HepG2 (cell line): ENCODE data around the gene MRPL48. TPM values are rescaled to one million over a fixed set of nuclear protein-coding genes. Genes with fewer than 3 reads are reported as not detected.

Experiments
- ASH2L ChIP-seq: fragments of 300-600, 200-600 bp; sonication (generic); IDR thresholded peaks from 2 replicates; pipeline ENCODE4 v1.7.0; 2017; ENCODE audit warnings: low read depth, mild to moderate bottlenecking, moderate library complexity, mixed read lengths, low read length; ENCODE audit not compliant: insufficient read length
- CHD2 ChIP-seq: IDR thresholded peaks from 2 replicates; pipeline ENCODE4 v1.6.1; 2011; ENCODE audit warnings: low read depth, low read length, improper control_type of control experiment
- HMG20B ChIP-seq: conservative IDR thresholded peaks from 2 replicates; pipeline ENCODE4 v1.6.1; 2016; ENCODE audit warnings: missing genetic modification reagents, missing compliant biosample characterization
- HOXA3 ChIP-seq: sonication (generic); formaldehyde crosslinking; IDR thresholded peaks from 2 replicates; pipeline ENCODE4 v1.5.0; 2020; ENCODE audit warnings: missing genetic modification reagents
- KDM2A ChIP-seq: sonication (generic); formaldehyde crosslinking; IDR thresholded peaks from 2 replicates; pipeline ENCODE4 v1.4.0; 2020; ENCODE audit warnings: low read depth, missing genetic modification reagents, borderline replicate concordance
- KDM5A ChIP-seq: fragments of 200-600 bp; sonication (generic); IDR thresholded peaks from 2 replicates; pipeline ENCODE4 v1.7.0; 2018; ENCODE audit warnings: antibody characterized with exemption, mild to moderate bottlenecking, low read length, borderline replicate concordance
- MXD1 ChIP-seq: sonication (generic); formaldehyde crosslinking; IDR thresholded peaks from 2 replicates; pipeline ENCODE4 v1.4.0; 2020; ENCODE audit warnings: mild to moderate bottlenecking, missing genetic modification reagents
- PAX8 ChIP-seq: sonication (generic); formaldehyde crosslinking; IDR thresholded peaks from 2 replicates; pipeline ENCODE4 v1.8.0; 2022; ENCODE audit warnings: mild to moderate bottlenecking, missing genetic modification reagents, borderline replicate concordance
- PCBP1 ChIP-seq: fragments of 200-400 bp; formaldehyde crosslinking; IDR thresholded peaks from 2 replicates; pipeline ENCODE4 v1.6.1; 2017; ENCODE audit warnings: mild to moderate bottlenecking, low read depth, low read length, borderline replicate concordance
- RFX3 ChIP-seq: IDR thresholded peaks from 2 replicates; pipeline ENCODE4 v1.6.1; 2016; ENCODE audit warnings: missing biosample characterization, missing genetic modification reagents
- RFXAP ChIP-seq: sonication (generic); formaldehyde crosslinking; IDR thresholded peaks from 2 replicates; pipeline ENCODE4 v1.4.0; 2020; ENCODE audit warnings: missing genetic modification reagents, borderline replicate concordance
- RNF2 ChIP-seq: fragments of 450-650 bp; conservative IDR thresholded peaks from 2 replicates; pipeline ENCODE4 v1.6.1; 2016; ENCODE audit warnings: low read depth
- SMAD1 ChIP-seq: sonication (generic); formaldehyde crosslinking; IDR thresholded peaks from 2 replicates; pipeline ENCODE4 v1.4.0; 2020; ENCODE audit warnings: missing genetic modification reagents, low read depth, mild to moderate bottlenecking, borderline replicate concordance
- TCF7 ChIP-seq: sonication (generic); IDR thresholded peaks from 2 replicates; pipeline ENCODE4 v1.6.1; 2016; ENCODE audit warnings: antibody characterized with exemption, low read depth
- ZBTB40 ChIP-seq, 2 experiments: fragments of 450-650 bp in 1 of 2; sonication (generic) in 1 of 2; formaldehyde crosslinking in 1 of 2; IDR thresholded peaks; 2 replicates each; pipeline versions ENCODE4 v1.6.1 to v1.8.0; 2016 to 2022; ENCODE audit warnings: antibody characterized with exemption in 1 of 2, mild to moderate bottlenecking in 1 of 2, missing genetic modification reagents in 1 of 2
- ZFP1 ChIP-seq: IDR thresholded peaks from 2 replicates; pipeline ENCODE4 v1.6.1; 2016
- ZNF441 ChIP-seq: sonication (generic); formaldehyde crosslinking; IDR thresholded peaks from 2 replicates; pipeline ENCODE4 v1.7.0; 2021; ENCODE audit warnings: missing genetic modification reagents, borderline replicate concordance
- ZNF598 ChIP-seq: sonication (generic); formaldehyde crosslinking; IDR thresholded peaks from 2 replicates; pipeline ENCODE4 v1.5.1; 2020; ENCODE audit warnings: mild to moderate bottlenecking, missing genetic modification reagents, borderline replicate concordance
- ZNF709 ChIP-seq: sonication (generic); formaldehyde crosslinking; IDR thresholded peaks from 2 replicates; pipeline ENCODE4 v1.5.0; 2020; ENCODE audit warnings: mild to moderate bottlenecking, missing genetic modification reagents
- polyA plus RNA-seq, 8 experiments: library from polyadenylated mRNA; depleted of rRNA in 3 of 8; stranded (reverse) in 7 of 8; unstranded in 1 of 8; fragments of >200 nt; fragmentation: Illumina TruSeq in 4 of 8; extraction: Trizol in 4 of 8; gene quantifications; 2 replicates each; pipeline versions ENCODE4 v1.2.1 to v1.2.3, GENCODE V29; 2011 to 2016; ENCODE audit warnings: low read depth in 4 of 8, missing spikeins in 1 of 8, mixed read lengths in 1 of 8; ENCODE audit not compliant: insufficient read depth in 1 of 8
- total RNA-seq, 5 experiments: library from RNA; depleted of rRNA; stranded (reverse); fragments of >200 nt; fragmentation: Illumina TruSeq; extraction: Trizol; gene quantifications; 2 replicates each; pipeline ENCODE4 v1.2.3, GENCODE V29; 2016; ENCODE audit warnings: low read depth in 1 of 5

MRPL48 gene
- total and polyA plus RNA-seq, 2 of the 13 experiments (the other 11 are each of a cell fraction or from before 2014, with no cell fraction given), result 61.2 to 67.9 TPM

DNA sequence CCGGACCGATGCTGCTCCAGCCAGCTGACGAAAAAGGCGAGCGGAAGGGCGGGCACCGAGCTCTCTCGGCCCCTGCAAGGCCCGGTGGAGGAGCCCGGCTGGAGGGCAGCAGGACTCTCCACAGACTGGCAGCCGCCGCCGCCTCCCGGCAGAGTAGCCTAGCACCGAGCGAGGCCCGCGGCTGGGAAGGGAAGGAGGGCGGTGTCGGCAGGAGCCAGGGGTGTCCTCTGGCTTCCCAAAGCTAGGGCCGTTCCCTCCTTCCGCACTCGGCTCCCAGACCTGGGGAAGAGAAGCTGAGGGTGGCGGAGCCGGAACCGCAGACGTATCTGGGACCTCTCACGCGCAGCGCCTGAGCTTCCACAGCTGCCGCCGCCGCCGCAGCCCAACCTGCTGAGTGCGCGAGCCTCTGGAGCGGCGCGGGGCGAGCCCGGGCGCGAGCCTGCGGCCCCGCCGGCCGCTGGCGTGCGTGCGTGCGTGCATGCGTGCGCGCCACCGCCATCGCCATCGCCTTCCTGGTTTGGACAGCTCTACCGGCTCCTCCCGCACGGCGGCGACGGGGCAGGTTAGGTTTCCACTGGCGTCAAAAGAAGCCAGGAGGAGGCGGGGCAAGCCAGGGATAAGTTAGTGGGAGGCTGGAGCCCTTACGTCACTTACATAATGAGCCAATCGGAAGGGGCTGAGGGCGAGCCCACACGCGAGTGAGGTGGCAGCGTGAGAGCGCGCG lies 26.8 kb upstream of the MRPL48 start, which contains the start of gene RAB6A (continued):
- TF ChIP-seq ZBTB40 (IDR thresholded peaks at IDR 0.05) (no peak), ZBTB40 (CRISPR knock-in tag; IDR thresholded peaks at IDR 0.05) (no peak), ZNF709 (CRISPR knock-in tag) (no peak), MXD1 (CRISPR knock-in tag) (peak; percentile 11; the same call in 1 of the 2 replicates), TCF7 (no peak), RNF2 (no peak), KDM5A (peak; percentile 1; the same call in 1 of the 2 replicates), PCBP1 (no peak), PAX8 (no peak), ZNF598 (no peak), RFX3 (CRISPR knock-in tag) (no peak), KDM2A (CRISPR knock-in tag) (peak; percentile 40; the same call in 1 of the 2 replicates), SMAD1 (CRISPR knock-in tag) (no peak), ASH2L (peak; percentile 65), HOXA3 (CRISPR knock-in tag) (peak; percentile 93), ZFP1 (CRISPR knock-in tag) (no peak), HMG20B (CRISPR knock-in tag) (no peak), RFXAP (CRISPR knock-in tag) (no peak; the same call in 1 of the 2 replicates), CHD2 (no peak), ZNF441 (peak; percentile 79)
